NT2/D1 (cell line): ENCODE data around the gene CCDC154.

Source experiments
- SUZ12 ChIP-seq: IDR thresholded peaks from 2 replicates; pipeline ENCODE4 v1.6.1; 2011; ENCODE audit not compliant: insufficient read length, insufficient read depth; ENCODE audit errors: extremely low read depth
- YY1 ChIP-seq: IDR thresholded peaks from 2 replicates; pipeline ENCODE4 v1.6.1; 2011; ENCODE audit not compliant: insufficient read length, insufficient read depth
- ZNF274 ChIP-seq: IDR thresholded peaks from 2 replicates; pipeline ENCODE4 v1.6.1; 2011; ENCODE audit warnings: mild to moderate bottlenecking, low read depth, low read length

DNA sequence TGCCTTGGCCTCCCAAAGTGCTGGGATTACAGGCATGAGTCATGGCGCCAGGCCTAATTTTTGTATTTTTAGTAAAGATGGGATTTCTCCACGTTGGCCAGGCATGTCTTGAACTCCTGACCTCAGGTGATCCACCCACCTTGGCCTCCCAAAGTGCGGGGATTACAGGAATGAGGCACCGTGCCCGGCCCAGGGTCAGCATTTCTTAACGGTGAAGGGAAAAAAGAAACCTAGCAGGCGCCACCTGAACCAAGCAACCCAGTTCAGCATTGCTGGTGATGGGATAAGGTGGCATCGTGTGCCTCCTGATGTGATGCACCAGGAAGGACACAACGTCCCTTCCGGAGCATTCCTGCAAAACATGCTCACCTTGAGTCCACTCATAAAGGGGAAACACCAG lies 32.7 kb upstream of the CCDC154 start:
- TF ChIP-seq ZNF274 (no peak), YY1 (no peak), SUZ12 (no peak)
